ENCODE measurements around the gene FAM193B.

Gene FAM193B

GRCh38 chr5:177555665-177556064, 1.3 kb upstream of the FAM193B start:
- no peaks in the 10 kb centered on the region; the same call in 1 of the 2 replicates for H3K9me3 ChIP-seq (ENCODE audit: insufficient read depth, low read length)
- H3K4me1 ChIP-seq (ENCODE audit: insufficient read depth, insufficient read length) = peaks cover 11% of the 10 kb centered on the region
- TF ChIP-seq SUZ12 (IDR thresholded peaks at IDR 0.05; ENCODE audit: extremely low read depth, insufficient read depth, insufficient read length) (no peak), ZNF274 (IDR thresholded peaks at IDR 0.05; ENCODE audit: low read depth, low read length) (no peak), YY1 (IDR thresholded peaks at IDR 0.05; ENCODE audit: insufficient read depth, insufficient read length) (no peak)
- H3K36me3 ChIP-seq (ENCODE audit: insufficient read depth, insufficient read length, low read length) = peaks cover 26% of the 10 kb centered on the region
- H3K9ac ChIP-seq (ENCODE audit: insufficient read length, low read depth) = peak overlapping the region; percentile 36
- no peak for DNase-seq (ENCODE audit: low read depth, low spot score)
- no peak overlapping the region for H3K4me3 ChIP-seq (ENCODE audit: insufficient read length, low read depth)
- H3K27me3 ChIP-seq (ENCODE audit: insufficient read depth, insufficient read length) = no peaks in the 10 kb centered on the region

- Histone ChIP-seq H3K9me3 (ENCODE audit: insufficient read depth, low read length) (no peaks in the 10 kb centered on the region), H3K36me3 (ENCODE audit: insufficient read depth, insufficient read length, low read length) (peaks cover 31% of the 10 kb centered on the region), H3K9ac (ENCODE audit: insufficient read length, low read depth) (no peak overlapping the region), H3K27me3 (ENCODE audit: insufficient read depth, insufficient read length) (no peaks in the 10 kb centered on the region), H3K4me1 (ENCODE audit: insufficient read depth, insufficient read length) (peaks cover 11% of the 10 kb centered on the region), H3K4me3 (ENCODE audit: insufficient read length, low read depth) (no peak overlapping the region)
- no peak for TF ChIP-seq YY1 (IDR thresholded peaks at IDR 0.05; ENCODE audit: insufficient read depth, insufficient read length)
- TF ChIP-seq SUZ12 (IDR thresholded peaks at IDR 0.05; ENCODE audit: extremely low read depth, insufficient read depth, insufficient read length) = no peak
- no peak for TF ChIP-seq ZNF274 (IDR thresholded peaks at IDR 0.05; ENCODE audit: low read depth, low read length)
- DNase-seq (ENCODE audit: low read depth, low spot score) = no peak
These were observed 865 bp upstream of the FAM193B start for GRCh38 chr5:177555228-177555627.

- peaks cover 11% of the 10 kb centered on the region for H3K4me1 ChIP-seq (ENCODE audit: insufficient read depth, insufficient read length)
- no peak for TF ChIP-seq YY1 (IDR thresholded peaks at IDR 0.05; ENCODE audit: insufficient read depth, insufficient read length)
- no peak for TF ChIP-seq SUZ12 (IDR thresholded peaks at IDR 0.05; ENCODE audit: extremely low read depth, insufficient read depth, insufficient read length)
- TF ChIP-seq ZNF274 (IDR thresholded peaks at IDR 0.05; ENCODE audit: low read depth, low read length) = no peak
- H3K9ac ChIP-seq (ENCODE audit: insufficient read length, low read depth) = peak overlapping the region; percentile 96
- peak overlapping the region; percentile 91 for H3K4me3 ChIP-seq (ENCODE audit: insufficient read length, low read depth)
- peaks cover 40% of the 10 kb centered on the region for H3K36me3 ChIP-seq (ENCODE audit: insufficient read depth, insufficient read length, low read length)
- H3K9me3 ChIP-seq (ENCODE audit: insufficient read depth, low read length) = no peaks in the 10 kb centered on the region
- no peak for DNase-seq (ENCODE audit: low read depth, low spot score)
- H3K27me3 ChIP-seq (ENCODE audit: insufficient read depth, insufficient read length) = no peaks in the 10 kb centered on the region
These were observed 513 bp downstream of the FAM193B start for GRCh38 chr5:177553671-177554429.

GRCh38 chr5:177552839-177553455, 1.4 kb downstream of the FAM193B start:
- peak overlapping the region; percentile 96 for H3K9ac ChIP-seq (ENCODE audit: insufficient read length, low read depth)

GRCh38 chr5:177550122-177550521, 4.2 kb downstream of the FAM193B start:
- peaks cover 18% of the 10 kb centered on the region for H3K4me1 ChIP-seq (ENCODE audit: insufficient read depth, insufficient read length)
- no peak for DNase-seq (ENCODE audit: low read depth, low spot score)
- H3K9me3 ChIP-seq (ENCODE audit: insufficient read depth, low read length) = no peaks in the 10 kb centered on the region
- no peak overlapping the region for H3K9ac ChIP-seq (ENCODE audit: insufficient read length, low read depth)
- no peaks in the 10 kb centered on the region for H3K27me3 ChIP-seq (ENCODE audit: insufficient read depth, insufficient read length)
- H3K4me3 ChIP-seq (ENCODE audit: insufficient read length, low read depth) = no peak overlapping the region
- peaks cover 49% of the 10 kb centered on the region for H3K36me3 ChIP-seq (ENCODE audit: insufficient read depth, insufficient read length, low read length)
- no peak for TF ChIP-seq YY1 (IDR thresholded peaks at IDR 0.05; ENCODE audit: insufficient read depth, insufficient read length)
- no peak for TF ChIP-seq SUZ12 (IDR thresholded peaks at IDR 0.05; ENCODE audit: extremely low read depth, insufficient read depth, insufficient read length)
- no peak for TF ChIP-seq ZNF274 (IDR thresholded peaks at IDR 0.05; ENCODE audit: low read depth, low read length)

More at GRCh38 chr5:177552839-177553455, 1.4 kb downstream of the FAM193B start:
- H3K27me3 ChIP-seq (ENCODE audit: insufficient read depth, insufficient read length) = no peaks in the 10 kb centered on the region
- TF ChIP-seq SUZ12 (IDR thresholded peaks at IDR 0.05; ENCODE audit: extremely low read depth, insufficient read depth, insufficient read length) (no peak), YY1 (IDR thresholded peaks at IDR 0.05; ENCODE audit: insufficient read depth, insufficient read length) (no peak), ZNF274 (IDR thresholded peaks at IDR 0.05; ENCODE audit: low read depth, low read length) (no peak)
- H3K9me3 ChIP-seq (ENCODE audit: insufficient read depth, low read length) = no peaks in the 10 kb centered on the region
- peaks cover 45% of the 10 kb centered on the region for H3K36me3 ChIP-seq (ENCODE audit: insufficient read depth, insufficient read length, low read length)
- DNase-seq (ENCODE audit: low read depth, low spot score) = no peak
- H3K4me3 ChIP-seq (ENCODE audit: insufficient read length, low read depth) = peak overlapping the region; percentile 91
- peaks cover 11% of the 10 kb centered on the region for H3K4me1 ChIP-seq (ENCODE audit: insufficient read depth, insufficient read length)

- Histone ChIP-seq H3K36me3 (ENCODE audit: insufficient read depth, insufficient read length, low read length) (peaks cover 49% of the 10 kb centered on the region), H3K4me3 (ENCODE audit: insufficient read length, low read depth) (no peak overlapping the region), H3K9me3 (ENCODE audit: insufficient read depth, low read length) (no peaks in the 10 kb centered on the region), H3K4me1 (ENCODE audit: insufficient read depth, insufficient read length) (peaks cover 14% of the 10 kb centered on the region), H3K27me3 (ENCODE audit: insufficient read depth, insufficient read length) (no peaks in the 10 kb centered on the region), H3K9ac (ENCODE audit: insufficient read length, low read depth) (no peak overlapping the region)
- no peak for TF ChIP-seq SUZ12 (IDR thresholded peaks at IDR 0.05; ENCODE audit: extremely low read depth, insufficient read depth, insufficient read length)
- no peak for TF ChIP-seq ZNF274 (IDR thresholded peaks at IDR 0.05; ENCODE audit: low read depth, low read length)
- TF ChIP-seq YY1 (IDR thresholded peaks at IDR 0.05; ENCODE audit: insufficient read depth, insufficient read length) = no peak
- DNase-seq (ENCODE audit: low read depth, low spot score) = no peak
These were observed 5.9 kb downstream of the FAM193B start for GRCh38 chr5:177548495-177548894.

GRCh38 chr5:177547736-177548135, 6.6 kb downstream of the FAM193B start:
- no peak for TF ChIP-seq ZNF274 (IDR thresholded peaks at IDR 0.05; ENCODE audit: low read depth, low read length)
- TF ChIP-seq SUZ12 (IDR thresholded peaks at IDR 0.05; ENCODE audit: extremely low read depth, insufficient read depth, insufficient read length) = no peak
- no peak for TF ChIP-seq YY1 (IDR thresholded peaks at IDR 0.05; ENCODE audit: insufficient read depth, insufficient read length)
- Histone ChIP-seq H3K36me3 (ENCODE audit: insufficient read depth, insufficient read length, low read length) (peaks cover 51% of the 10 kb centered on the region), H3K9me3 (ENCODE audit: insufficient read depth, low read length) (no peaks in the 10 kb centered on the region), H3K27me3 (ENCODE audit: insufficient read depth, insufficient read length) (no peaks in the 10 kb centered on the region), H3K4me3 (ENCODE audit: insufficient read length, low read depth) (no peak overlapping the region), H3K4me1 (ENCODE audit: insufficient read depth, insufficient read length) (peaks cover 8% of the 10 kb centered on the region), H3K9ac (ENCODE audit: insufficient read length, low read depth) (peak overlapping the region; percentile 12)
- no peak for DNase-seq (ENCODE audit: low read depth, low spot score)

Data from NT2/D1 (cell line).